ENCODE results near the gene GTSF1L.

- TF ChIP-seq CTCF (IDR thresholded peaks at IDR 0.05) (no peak), POLR2A (IDR thresholded peaks at IDR 0.05) (no peak), POLR2AphosphoS5 (IDR thresholded peaks at IDR 0.05) (no peak), EP300 (IDR thresholded peaks at IDR 0.05; ENCODE audit: low read depth) (no peak)
These were observed 26.2 kb downstream of the GTSF1L start for GRCh38 chr20:43700627-43701026.

All from transverse colon (tissue), 4 donors.